WTC11 (cell line): Measurements from ENCODE around the gene KNG1. TPM values are rescaled to one million over a fixed set of nuclear protein-coding genes. Genes with fewer than 3 reads are reported as not detected.
"Not testable (repeated sequence)": the region's sequence is repeated elsewhere in the genome, so short reads cannot be mapped to it uniquely, and the experiment has no call there.

Experiments
- ATAC-seq: fragments of 200-7000 bp; cut with Tn5 transposase; 2 replicates; pipeline ENCODE4 v1.10.0; 2021; ENCODE audit warnings: mild to moderate bottlenecking, moderate library complexity
- CTCF ChIA-PET: fragments of 300-600 bp; sonication (Branson Sonifier 250); formaldehyde crosslinking; loops from one replicate; lab custom pipeline; 2021; ENCODE audit warnings: antibody characterized with exemption; lab: Charles Lee
- POLR2A ChIA-PET: fragments of 350-600 bp; sonication (Branson Sonifier 250); formaldehyde crosslinking; loops from one replicate; lab custom pipeline; 2021; ENCODE audit warnings: antibody characterized with exemption; lab: Charles Lee
- DNase-seq: peaks from one replicate; pipeline ENCODE4 v3.0.0; 2021; ENCODE audit warnings: low spot score
- H3K27ac Mint-ChIP-seq: 2 replicates; pipeline ENCODE4 v1.8.0; 2021; ENCODE audit warnings: mixed read lengths
- H3K27me3 Mint-ChIP-seq: 2 replicates; pipeline ENCODE4 v1.8.0; 2021; ENCODE audit warnings: low read depth, mild to moderate bottlenecking, moderate library complexity, mixed read lengths
- H3K36me3 Mint-ChIP-seq: 2 replicates; pipeline ENCODE4 v1.8.0; 2021; ENCODE audit warnings: mixed read lengths
- H3K4me1 Mint-ChIP-seq: 2 replicates; pipeline ENCODE4 v1.8.0; 2022; ENCODE audit warnings: mixed read lengths
- H3K4me3 Mint-ChIP-seq: 2 replicates; pipeline ENCODE4 v1.8.0; 2021; ENCODE audit warnings: mild to moderate bottlenecking, moderate library complexity, mixed read lengths
- H3K9me3 Mint-ChIP-seq: 2 replicates; pipeline ENCODE4 v1.8.0; 2021; ENCODE audit warnings: mixed read lengths
- ELF4 ChIP-seq: sonication (generic); formaldehyde crosslinking; IDR thresholded peaks from 2 replicates; pipeline ENCODE4 v1.8.1; 2022; ENCODE audit warnings: low read depth, mild to moderate bottlenecking, moderate library complexity, missing genetic modification reagents
- HMGA2 ChIP-seq: fragments of 250-450 bp; sonication (Bioruptor Pico); IDR thresholded peaks from 2 replicates; pipeline ENCODE4 v1.4.0; 2021; ENCODE audit warnings: mild to moderate bottlenecking, moderate library complexity
- JAZF1 ChIP-seq: fragments of 250-450 bp; sonication (Bioruptor Pico); IDR thresholded peaks from 2 replicates; pipeline ENCODE4 v1.9.0; 2021; ENCODE audit warnings: moderate library complexity, mild to moderate bottlenecking, inconsistent platforms
- SP1 ChIP-seq: sonication (generic); formaldehyde crosslinking; conservative IDR thresholded peaks from 2 replicates; pipeline ENCODE4 v1.8.1; 2022; ENCODE audit warnings: missing genetic modification reagents
- TCF7 ChIP-seq: sonication (generic); formaldehyde crosslinking; IDR thresholded peaks from 2 replicates; pipeline ENCODE4 v1.8.0; 2022; ENCODE audit warnings: mild to moderate bottlenecking, low read depth, missing genetic modification reagents, moderate library complexity
- TEAD4 ChIP-seq: sonication (generic); formaldehyde crosslinking; IDR thresholded peaks from 2 replicates; pipeline ENCODE4 v1.8.0; 2022; ENCODE audit warnings: mild to moderate bottlenecking, missing genetic modification reagents
- ZNF317 ChIP-seq: sonication (generic); formaldehyde crosslinking; IDR thresholded peaks from 2 replicates; pipeline ENCODE4 v1.8.1; 2023; ENCODE audit warnings: low read depth, mild to moderate bottlenecking, moderate library complexity, missing genetic modification reagents, borderline replicate concordance
- total RNA-seq: library from RNA; stranded (reverse); gene quantifications from 3 replicates; pipeline ENCODE4 v1.2.3, GENCODE V29; 2021
- TF ChIP-seq, protein P1 (sequence below): sonication (generic); formaldehyde crosslinking; IDR thresholded peaks from 2 replicates; pipeline ENCODE4 v1.8.0; 2022; ENCODE audit warnings: mild to moderate bottlenecking, missing genetic modification reagents
- TF ChIP-seq, protein P2 (sequence below): sonication (generic); formaldehyde crosslinking; IDR thresholded peaks from 2 replicates; pipeline ENCODE4 v1.8.1; 2023; ENCODE audit warnings: mild to moderate bottlenecking, missing genetic modification reagents, borderline replicate concordance
- TF ChIP-seq, protein P3 (sequence below): fragments of 250-450 bp; sonication (Bioruptor Pico); conservative IDR thresholded peaks from 2 replicates; pipeline ENCODE4 v1.9.0; 2021; ENCODE audit warnings: mild to moderate bottlenecking
- TF ChIP-seq, protein P4 (sequence below): sonication (generic); formaldehyde crosslinking; IDR thresholded peaks from 2 replicates; pipeline ENCODE4 v1.8.1; 2022; ENCODE audit warnings: missing genetic modification reagents, borderline replicate concordance
- TF ChIP-seq, protein P5 (sequence below): sonication (generic); formaldehyde crosslinking; IDR thresholded peaks from 2 replicates; pipeline ENCODE4 v1.8.1; 2023; ENCODE audit warnings: mild to moderate bottlenecking, moderate library complexity, missing genetic modification reagents

The KNG1 gene
- total RNA-seq, 1 experiment from 2014 or later: 0.13 TPM

DNA sequence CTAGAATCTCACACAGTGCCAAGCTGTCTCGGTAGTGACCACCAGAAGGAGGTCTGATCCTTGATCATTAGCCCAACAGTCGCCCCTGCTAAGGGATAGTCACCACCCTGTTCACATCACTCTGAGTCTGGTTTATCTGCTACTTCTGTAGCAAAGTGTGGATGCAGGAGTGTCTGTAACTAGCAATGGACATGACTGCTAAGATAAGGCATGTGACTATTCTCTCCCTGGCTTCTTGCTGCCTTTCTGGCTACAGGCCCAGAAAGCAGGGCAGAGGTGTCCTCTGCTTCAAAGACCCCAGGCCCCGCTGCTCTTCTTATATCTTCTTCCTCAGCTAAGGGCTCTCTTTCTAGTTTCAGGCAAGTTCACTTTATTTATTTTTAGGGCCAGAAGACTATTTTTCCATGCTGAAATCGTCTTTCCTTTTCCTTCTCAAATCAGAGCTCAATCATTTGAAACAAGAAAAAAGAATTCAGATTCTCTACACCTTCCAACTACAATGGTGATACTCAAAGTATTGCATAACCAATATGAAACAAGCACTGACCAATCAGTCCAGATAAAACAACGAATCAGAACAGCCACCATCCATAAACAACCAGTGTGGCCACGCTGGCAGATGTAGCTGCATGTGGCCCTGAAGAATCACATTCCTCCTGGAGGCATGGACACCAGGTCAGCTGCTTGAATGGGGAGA lies 8.0 kb upstream of the KNG1 start (continued):
- TF ChIP-seq, protein P1, sequence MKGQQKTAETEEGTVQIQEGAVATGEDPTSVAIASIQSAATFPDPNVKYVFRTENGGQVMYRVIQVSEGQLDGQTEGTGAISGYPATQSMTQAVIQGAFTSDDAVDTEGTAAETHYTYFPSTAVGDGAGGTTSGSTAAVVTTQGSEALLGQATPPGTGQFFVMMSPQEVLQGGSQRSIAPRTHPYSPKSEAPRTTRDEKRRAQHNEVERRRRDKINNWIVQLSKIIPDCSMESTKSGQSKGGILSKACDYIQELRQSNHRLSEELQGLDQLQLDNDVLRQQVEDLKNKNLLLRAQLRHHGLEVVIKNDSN: no peak
- TF ChIP-seq TCF7 (CRISPR knock-in tag) (no peak), ELF4 (CRISPR knock-in tag) (no peak), ZNF317 (CRISPR knock-in tag) (no peak), TEAD4 (CRISPR knock-in tag) (no peak)
- TF ChIP-seq, protein P2, sequence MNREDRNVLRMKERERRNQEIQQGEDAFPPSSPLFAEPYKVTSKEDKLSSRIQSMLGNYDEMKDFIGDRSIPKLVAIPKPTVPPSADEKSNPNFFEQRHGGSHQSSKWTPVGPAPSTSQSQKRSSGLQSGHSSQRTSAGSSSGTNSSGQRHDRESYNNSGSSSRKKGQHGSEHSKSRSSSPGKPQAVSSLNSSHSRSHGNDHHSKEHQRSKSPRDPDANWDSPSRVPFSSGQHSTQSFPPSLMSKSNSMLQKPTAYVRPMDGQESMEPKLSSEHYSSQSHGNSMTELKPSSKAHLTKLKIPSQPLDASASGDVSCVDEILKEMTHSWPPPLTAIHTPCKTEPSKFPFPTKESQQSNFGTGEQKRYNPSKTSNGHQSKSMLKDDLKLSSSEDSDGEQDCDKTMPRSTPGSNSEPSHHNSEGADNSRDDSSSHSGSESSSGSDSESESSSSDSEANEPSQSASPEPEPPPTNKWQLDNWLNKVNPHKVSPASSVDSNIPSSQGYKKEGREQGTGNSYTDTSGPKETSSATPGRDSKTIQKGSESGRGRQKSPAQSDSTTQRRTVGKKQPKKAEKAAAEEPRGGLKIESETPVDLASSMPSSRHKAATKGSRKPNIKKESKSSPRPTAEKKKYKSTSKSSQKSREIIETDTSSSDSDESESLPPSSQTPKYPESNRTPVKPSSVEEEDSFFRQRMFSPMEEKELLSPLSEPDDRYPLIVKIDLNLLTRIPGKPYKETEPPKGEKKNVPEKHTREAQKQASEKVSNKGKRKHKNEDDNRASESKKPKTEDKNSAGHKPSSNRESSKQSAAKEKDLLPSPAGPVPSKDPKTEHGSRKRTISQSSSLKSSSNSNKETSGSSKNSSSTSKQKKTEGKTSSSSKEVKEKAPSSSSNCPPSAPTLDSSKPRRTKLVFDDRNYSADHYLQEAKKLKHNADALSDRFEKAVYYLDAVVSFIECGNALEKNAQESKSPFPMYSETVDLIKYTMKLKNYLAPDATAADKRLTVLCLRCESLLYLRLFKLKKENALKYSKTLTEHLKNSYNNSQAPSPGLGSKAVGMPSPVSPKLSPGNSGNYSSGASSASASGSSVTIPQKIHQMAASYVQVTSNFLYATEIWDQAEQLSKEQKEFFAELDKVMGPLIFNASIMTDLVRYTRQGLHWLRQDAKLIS (CRISPR knock-in tag): no peak

DNA sequence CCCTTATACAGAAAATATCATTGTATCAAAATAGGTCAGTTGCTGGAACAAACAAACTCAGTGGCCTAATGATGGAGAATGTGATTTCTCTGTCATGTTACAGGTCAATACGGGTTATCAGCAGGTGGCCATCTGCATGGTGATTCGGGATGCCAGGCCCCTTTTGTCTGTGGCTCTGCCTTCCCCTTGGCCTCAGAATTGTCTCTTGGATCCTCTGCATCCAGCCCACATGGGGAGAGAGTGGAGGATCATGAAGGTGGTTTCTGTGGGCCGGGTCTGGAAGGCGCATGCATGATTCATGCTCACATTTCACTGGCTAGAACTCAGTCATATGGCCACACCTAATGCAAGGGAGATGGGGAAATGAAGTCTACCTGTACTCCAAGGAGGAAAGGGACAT lies 6.5 kb upstream of the KNG1 start:
- H3K27me3 Mint-ChIP-seq, DNase-seq, POLR2A ChIA-PET, H3K4me3 Mint-ChIP-seq, H3K27ac Mint-ChIP-seq, H3K36me3 Mint-ChIP-seq, CTCF ChIA-PET: not testable (repeated sequence)
- ATAC-seq: peak; percentile 47
- peaks cover 14% of the 10 kb centered on the region for H3K4me1 Mint-ChIP-seq
- H3K9me3 Mint-ChIP-seq: peaks cover 12% of the 10 kb centered on the region

DNA sequence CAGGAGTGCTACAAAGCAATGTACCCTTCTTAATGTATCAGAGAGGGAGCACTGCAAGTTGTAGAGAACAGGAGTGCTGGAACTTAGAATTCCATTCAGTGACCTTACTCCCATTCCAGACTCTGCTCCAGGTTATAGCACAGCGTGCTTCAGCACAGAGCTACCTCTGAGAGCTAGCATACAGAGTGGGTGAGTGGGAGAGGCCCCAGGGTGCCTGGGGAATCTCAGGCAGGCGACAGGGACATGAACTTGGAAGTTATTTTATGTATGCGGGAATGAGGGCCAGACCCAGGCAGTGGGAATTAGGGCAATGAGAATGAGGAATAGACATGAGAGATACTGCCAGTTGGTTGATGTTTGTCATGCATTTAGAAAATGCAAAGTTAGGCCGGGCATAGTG lies 3.7 kb upstream of the KNG1 start:
- ChIA-PET POLR2A (no interaction called here), CTCF (interaction anchor here (0.5 to 0.7 kb wide), 2 partner anchors 12 to 99 kb away, joined by 3 to 4 read pairs; no protein-coding TSS in a partner anchor)
- TF ChIP-seq SP1 (CRISPR knock-in tag): no peak
- TF ChIP-seq TCF7 (CRISPR knock-in tag): no peak
- TF ChIP-seq, protein P3, sequence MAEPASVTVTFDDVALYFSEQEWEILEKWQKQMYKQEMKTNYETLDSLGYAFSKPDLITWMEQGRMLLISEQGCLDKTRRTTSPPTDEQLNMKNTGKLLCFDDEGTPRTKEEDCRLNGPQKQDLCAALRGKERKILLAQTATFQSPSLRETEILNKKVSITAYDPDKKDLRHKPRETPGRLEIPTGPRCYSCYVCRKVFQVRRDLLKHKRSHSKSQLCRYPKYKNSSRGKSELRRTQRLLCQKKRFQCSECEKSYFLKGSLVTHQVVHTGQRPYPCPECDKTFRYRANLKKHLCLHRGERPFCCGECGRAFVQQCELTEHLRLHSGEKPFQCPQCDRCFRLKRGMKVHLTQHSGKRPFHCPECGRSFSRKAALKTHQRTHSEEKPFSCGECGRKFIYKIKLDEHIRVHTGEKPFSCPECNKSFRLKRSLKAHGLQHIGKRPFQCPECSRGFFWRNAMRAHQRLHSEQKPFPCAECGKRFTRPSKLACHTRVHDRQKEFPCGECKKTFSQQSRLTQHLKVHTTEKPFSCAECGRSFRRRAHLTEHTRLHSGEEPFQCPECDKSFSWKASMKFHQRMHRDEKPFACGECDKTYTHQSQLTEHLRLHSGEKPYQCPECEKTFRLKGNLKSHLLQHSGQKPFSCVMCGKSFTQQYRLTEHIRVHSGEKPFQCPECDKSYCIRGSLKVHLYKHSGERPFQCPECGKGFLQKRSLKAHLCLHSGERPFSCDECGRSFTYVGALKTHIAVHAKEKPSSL (CRISPR knock-in tag): no peak
- TF ChIP-seq JAZF1 (CRISPR knock-in tag): no peak
- TF ChIP-seq HMGA2 (CRISPR knock-in tag): no peak
- TF ChIP-seq, protein P4, sequence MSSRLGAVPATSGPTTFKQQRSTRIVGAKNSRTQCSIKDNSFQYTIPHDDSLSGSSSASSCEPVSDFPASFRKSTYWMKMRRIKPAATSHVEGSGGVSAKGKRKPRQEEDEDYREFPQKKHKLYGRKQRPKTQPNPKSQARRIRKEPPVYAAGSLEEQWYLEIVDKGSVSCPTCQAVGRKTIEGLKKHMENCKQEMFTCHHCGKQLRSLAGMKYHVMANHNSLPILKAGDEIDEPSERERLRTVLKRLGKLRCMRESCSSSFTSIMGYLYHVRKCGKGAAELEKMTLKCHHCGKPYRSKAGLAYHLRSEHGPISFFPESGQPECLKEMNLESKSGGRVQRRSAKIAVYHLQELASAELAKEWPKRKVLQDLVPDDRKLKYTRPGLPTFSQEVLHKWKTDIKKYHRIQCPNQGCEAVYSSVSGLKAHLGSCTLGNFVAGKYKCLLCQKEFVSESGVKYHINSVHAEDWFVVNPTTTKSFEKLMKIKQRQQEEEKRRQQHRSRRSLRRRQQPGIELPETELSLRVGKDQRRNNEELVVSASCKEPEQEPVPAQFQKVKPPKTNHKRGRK (CRISPR knock-in tag): no peak
- TF ChIP-seq, protein P5, sequence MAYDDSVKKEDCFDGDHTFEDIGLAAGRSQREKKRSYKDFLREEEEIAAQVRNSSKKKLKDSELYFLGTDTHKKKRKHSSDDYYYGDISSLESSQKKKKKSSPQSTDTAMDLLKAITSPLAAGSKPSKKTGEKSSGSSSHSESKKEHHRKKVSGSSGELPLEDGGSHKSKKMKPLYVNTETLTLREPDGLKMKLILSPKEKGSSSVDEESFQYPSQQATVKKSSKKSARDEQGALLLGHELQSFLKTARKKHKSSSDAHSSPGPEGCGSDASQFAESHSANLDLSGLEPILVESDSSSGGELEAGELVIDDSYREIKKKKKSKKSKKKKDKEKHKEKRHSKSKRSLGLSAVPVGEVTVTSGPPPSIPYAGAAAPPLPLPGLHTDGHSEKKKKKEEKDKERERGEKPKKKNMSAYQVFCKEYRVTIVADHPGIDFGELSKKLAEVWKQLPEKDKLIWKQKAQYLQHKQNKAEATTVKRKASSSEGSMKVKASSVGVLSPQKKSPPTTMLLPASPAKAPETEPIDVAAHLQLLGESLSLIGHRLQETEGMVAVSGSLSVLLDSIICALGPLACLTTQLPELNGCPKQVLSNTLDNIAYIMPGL (CRISPR knock-in tag): no peak
- peaks cover 14% of the 10 kb centered on the region for H3K4me1 Mint-ChIP-seq
- no peaks in the 10 kb centered on the region for H3K36me3 Mint-ChIP-seq
- DNase-seq: no peak
- peaks cover 3% of the 10 kb centered on the region; the same call in 1 of the 2 replicates for H3K9me3 Mint-ChIP-seq
- H3K27me3 Mint-ChIP-seq: 0 out of 2 replicates have a peak, but pooled peaks cover 2% of the 10 kb centered on the region
- no peak overlapping the region for H3K27ac Mint-ChIP-seq
- no peak overlapping the region for H3K4me3 Mint-ChIP-seq
- ATAC-seq: no peak
